VCaP (cell line): ENCODE measurements around the gene FXYD1.

Experiments
- H3K27ac ChIP-seq: fragments of 450-650 bp; 2 replicates; pipeline ENCODE4 v1.5.1; 2017
- CTCF ChIP-seq: fragments of 450-650 bp; conservative IDR thresholded peaks from 2 replicates; pipeline ENCODE4 v1.5.1; 2017; ENCODE audit warnings: mild to moderate bottlenecking, moderate library complexity

Gene FXYD1

DNA sequence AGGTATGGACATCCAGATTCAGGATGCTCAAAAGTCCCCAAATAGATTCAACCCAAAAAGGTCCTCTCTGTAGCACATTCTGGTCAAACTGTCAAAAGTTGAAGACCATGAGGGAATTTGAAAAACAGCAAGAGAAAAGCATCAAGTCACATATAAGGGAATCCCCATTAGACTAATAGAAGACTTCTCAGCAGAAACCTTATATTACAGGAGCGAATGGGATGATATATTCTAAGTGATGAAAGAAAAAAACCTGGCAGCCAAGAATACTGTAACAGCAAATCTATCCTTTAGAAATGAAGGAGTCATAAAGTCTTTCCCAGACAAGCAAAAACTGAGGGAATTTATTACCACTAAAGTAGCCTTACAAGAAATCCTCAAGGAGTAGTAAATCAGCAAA lies 45.6 kb downstream of the FXYD1 start:
- no peak for TF ChIP-seq CTCF
- H3K27ac ChIP-seq, result no peak overlapping the region

- no peak for TF ChIP-seq CTCF
These were observed 46.3 kb downstream of the FXYD1 start for GRCh38 chr19:35184884-35185283.

More at GRCh38 chr19:35184884-35185283, 46.3 kb downstream of the FXYD1 start:
- H3K27ac ChIP-seq, result no peak overlapping the region
